Measurements from ENCODE around the gene PDZRN4. TPM values are rescaled to one million over a fixed set of nuclear protein-coding genes. Genes with fewer than 3 reads are reported as not detected.

PDZRN4 gene
- total RNA-seq, 4 donors from 2014 or later, result 2.1 to 10.6 (median 5.8) TPM

GRCh38 chr12:41528874-41529273, 340.8 kb downstream of the PDZRN4 start:
- Histone ChIP-seq H3K4me3 (no peak overlapping the region), H3K4me1 (no peaks in the 10 kb centered on the region), H3K9me3 (no peaks in the 10 kb centered on the region), H3K27me3 (no peaks in the 10 kb centered on the region), H3K36me3 (no peaks in the 10 kb centered on the region), H3K27ac (no peak overlapping the region)
- intact Hi-C loops (cut with DNase I; ENCODE audit: low total_unique reads), result no loop called here
- TF ChIP-seq POLR2A (IDR thresholded peaks at IDR 0.05), result no peak
- no peak for TF ChIP-seq CTCF (IDR thresholded peaks at IDR 0.05)
- DNase-seq, result no peak

GRCh38 chr12:41530441-41530840, 342.3 kb downstream of the PDZRN4 start:
- TF ChIP-seq CTCF (IDR thresholded peaks at IDR 0.05), result no peak
- TF ChIP-seq POLR2A (IDR thresholded peaks at IDR 0.05), result no peak
- no peak for DNase-seq
- Histone ChIP-seq H3K36me3 (no peaks in the 10 kb centered on the region), H3K27me3 (no peaks in the 10 kb centered on the region), H3K4me3 (no peak overlapping the region), H3K27ac (no peak overlapping the region), H3K4me1 (no peaks in the 10 kb centered on the region), H3K9me3 (no peaks in the 10 kb centered on the region)
- intact Hi-C loops (cut with DNase I; ENCODE audit: low total_unique reads), result no loop called here

- no peak overlapping the region for H3K27ac ChIP-seq
- no peaks in the 10 kb centered on the region for H3K9me3 ChIP-seq
- no peaks in the 10 kb centered on the region for H3K36me3 ChIP-seq
- H3K4me3 ChIP-seq, result no peak overlapping the region
- no peak for TF ChIP-seq CTCF (IDR thresholded peaks at IDR 0.05)
- no peak for TF ChIP-seq POLR2A (IDR thresholded peaks at IDR 0.05)
- peak; percentile 45 to 71 for DNase-seq
- no peaks in the 10 kb centered on the region for H3K27me3 ChIP-seq
- no peaks in the 10 kb centered on the region for H3K4me1 ChIP-seq
- intact Hi-C loops (cut with DNase I; ENCODE audit: low total_unique reads), result no loop called here
Observed at GRCh38 chr12:41531147-41531829, 343.2 kb downstream of the PDZRN4 start.

- no peaks in the 10 kb centered on the region for H3K27me3 ChIP-seq
- TF ChIP-seq POLR2A (IDR thresholded peaks at IDR 0.05) (no peak), CTCF (IDR thresholded peaks at IDR 0.05) (no peak)
- no peak overlapping the region for H3K4me3 ChIP-seq
- no peaks in the 10 kb centered on the region for H3K9me3 ChIP-seq
- no peak overlapping the region for H3K27ac ChIP-seq
- intact Hi-C loops (cut with DNase I; ENCODE audit: low total_unique reads), result no loop called here
- no peaks in the 10 kb centered on the region for H3K36me3 ChIP-seq
- no peak for DNase-seq
- H3K4me1 ChIP-seq, result no peaks in the 10 kb centered on the region
Observed at GRCh38 chr12:41532072-41532471, 344.0 kb downstream of the PDZRN4 start.

- Histone ChIP-seq H3K36me3 (no peaks in the 10 kb centered on the region), H3K27me3 (no peaks in the 10 kb centered on the region), H3K4me3 (no peak overlapping the region), H3K27ac (no peak overlapping the region), H3K4me1 (no peaks in the 10 kb centered on the region), H3K9me3 (no peaks in the 10 kb centered on the region)
- TF ChIP-seq CTCF (IDR thresholded peaks at IDR 0.05) (no peak), POLR2A (IDR thresholded peaks at IDR 0.05) (no peak)
- intact Hi-C loops (cut with DNase I; ENCODE audit: low total_unique reads), result no loop called here
- DNase-seq, result no peak
Observed at GRCh38 chr12:41536813-41537490, 348.8 kb downstream of the PDZRN4 start.
